ENCODE data around the gene DIPK1B.
"Not testable (repeated sequence)": the region's sequence is repeated elsewhere in the genome, so short reads cannot be mapped to it uniquely, and the experiment has no call there.

The DIPK1B gene

DNA sequence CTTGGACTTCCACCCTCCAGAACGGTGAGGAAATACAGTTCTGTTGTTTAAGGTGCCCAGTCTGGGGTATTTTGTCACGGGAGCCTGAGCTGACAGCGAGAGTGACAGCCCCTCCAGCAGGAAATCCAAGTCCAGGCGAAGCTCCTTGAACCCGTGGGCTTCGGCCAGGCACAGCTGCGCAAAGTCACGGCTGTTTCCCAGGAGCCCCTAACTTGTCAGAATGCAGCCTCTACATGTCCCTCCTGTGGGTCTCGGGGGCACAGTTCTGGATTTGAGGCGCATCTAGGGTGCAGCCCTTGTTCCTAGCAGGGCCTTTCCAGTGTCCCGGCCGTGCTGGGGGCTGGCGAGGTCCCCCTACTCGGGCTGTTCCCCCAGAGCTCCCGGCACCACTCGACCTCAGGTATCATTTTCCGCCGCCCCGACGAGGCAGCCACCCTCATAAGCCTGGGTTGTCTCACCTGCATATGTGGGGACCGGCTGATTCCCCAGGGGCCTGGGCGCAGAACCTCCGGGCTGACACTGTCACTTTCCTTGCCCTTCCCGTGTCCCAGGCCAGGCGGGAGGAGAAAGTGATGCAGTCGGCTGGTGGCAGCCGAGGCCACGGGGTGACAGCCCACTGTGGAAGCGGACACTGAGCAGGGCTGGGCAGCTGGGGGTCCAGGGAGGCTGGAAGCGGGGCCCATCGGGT, 41.1 kb downstream of the DIPK1B start:
- TF ChIP-seq, protein P1, sequence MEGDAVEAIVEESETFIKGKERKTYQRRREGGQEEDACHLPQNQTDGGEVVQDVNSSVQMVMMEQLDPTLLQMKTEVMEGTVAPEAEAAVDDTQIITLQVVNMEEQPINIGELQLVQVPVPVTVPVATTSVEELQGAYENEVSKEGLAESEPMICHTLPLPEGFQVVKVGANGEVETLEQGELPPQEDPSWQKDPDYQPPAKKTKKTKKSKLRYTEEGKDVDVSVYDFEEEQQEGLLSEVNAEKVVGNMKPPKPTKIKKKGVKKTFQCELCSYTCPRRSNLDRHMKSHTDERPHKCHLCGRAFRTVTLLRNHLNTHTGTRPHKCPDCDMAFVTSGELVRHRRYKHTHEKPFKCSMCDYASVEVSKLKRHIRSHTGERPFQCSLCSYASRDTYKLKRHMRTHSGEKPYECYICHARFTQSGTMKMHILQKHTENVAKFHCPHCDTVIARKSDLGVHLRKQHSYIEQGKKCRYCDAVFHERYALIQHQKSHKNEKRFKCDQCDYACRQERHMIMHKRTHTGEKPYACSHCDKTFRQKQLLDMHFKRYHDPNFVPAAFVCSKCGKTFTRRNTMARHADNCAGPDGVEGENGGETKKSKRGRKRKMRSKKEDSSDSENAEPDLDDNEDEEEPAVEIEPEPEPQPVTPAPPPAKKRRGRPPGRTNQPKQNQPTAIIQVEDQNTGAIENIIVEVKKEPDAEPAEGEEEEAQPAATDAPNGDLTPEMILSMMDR (IDR thresholded peaks at IDR 0.05; ENCODE audit: low read depth, low read length) = no peak
- no peak for DNase-seq (ENCODE audit: low read depth, low spot score)
- no peak overlapping the region for H3K4me3 ChIP-seq (ENCODE audit: low read depth, low read length)
- in situ Hi-C loops (cut with HindIII; ENCODE audit: low sequenced_read_pairs) = no loop called here

DNA sequence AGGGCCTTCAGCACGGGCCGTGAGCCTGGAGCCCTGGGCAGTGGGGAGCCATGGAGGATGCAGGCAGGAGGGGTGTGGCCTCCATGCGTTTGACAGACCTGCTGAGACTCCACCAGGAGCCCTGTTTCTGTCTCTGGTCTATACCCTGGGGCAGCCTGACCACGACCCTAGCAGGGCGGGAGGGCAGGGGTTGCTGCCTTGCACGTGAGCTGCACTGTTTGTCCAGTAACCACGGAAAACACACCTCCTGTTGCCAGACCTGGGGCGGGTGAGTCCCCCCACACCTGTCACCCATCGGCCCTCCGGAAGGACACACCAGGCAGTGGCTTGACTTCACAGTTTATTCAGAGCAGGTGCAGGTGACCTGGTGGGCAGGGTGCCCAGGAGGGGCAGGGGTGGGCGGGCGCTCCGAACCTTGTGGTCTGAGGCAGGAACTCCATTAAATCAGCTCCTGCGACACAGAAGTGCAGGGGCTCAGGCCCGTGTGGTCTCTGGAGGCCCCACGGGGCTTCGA, 41.7 kb downstream of the DIPK1B start:
- no peak for DNase-seq (ENCODE audit: low read depth, low spot score)
- in situ Hi-C loops (cut with HindIII; ENCODE audit: low sequenced_read_pairs) = no loop called here
- no peak overlapping the region for H3K4me3 ChIP-seq (ENCODE audit: low read depth, low read length)
- TF ChIP-seq, protein P1 (IDR thresholded peaks at IDR 0.05; ENCODE audit: low read depth, low read length) = no peak

DNA sequence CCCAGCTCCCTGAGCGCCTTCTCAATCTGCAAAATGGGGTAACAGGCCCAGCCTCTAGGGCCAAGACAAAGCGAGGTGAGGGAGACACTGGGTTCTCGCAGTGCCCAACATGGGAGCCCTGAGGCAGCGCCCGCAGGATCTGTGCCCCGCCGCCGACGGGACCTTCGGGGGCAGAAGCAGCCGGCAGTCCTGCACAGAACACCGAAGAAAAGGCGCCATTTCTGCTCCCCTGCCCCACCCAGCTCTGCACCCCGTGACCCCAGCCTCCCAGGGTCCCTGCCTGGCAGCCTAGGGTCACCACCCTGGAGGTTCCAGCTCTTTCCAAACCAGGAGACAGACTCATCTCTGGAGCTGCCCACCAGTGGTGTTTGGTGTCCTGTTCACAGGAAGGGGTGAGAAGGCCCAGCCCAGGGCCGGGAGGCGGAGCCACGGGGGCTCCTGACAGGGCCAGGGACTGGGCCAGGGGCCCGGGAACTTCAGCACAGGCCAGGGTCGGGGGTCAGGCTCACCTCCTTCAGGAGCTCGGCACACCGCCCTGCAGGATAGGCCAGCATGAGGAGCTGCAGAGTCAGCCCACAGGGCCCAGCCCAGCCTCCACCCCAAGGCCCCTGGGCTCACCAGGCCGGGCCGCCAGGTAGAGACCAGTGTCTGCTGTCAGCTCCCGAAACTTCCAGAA, 42.4 kb downstream of the DIPK1B start:
- TF ChIP-seq, protein P1 (IDR thresholded peaks at IDR 0.05; ENCODE audit: low read depth, low read length) = no peak
- in situ Hi-C loops (cut with HindIII; ENCODE audit: low sequenced_read_pairs) = no loop called here
- DNase-seq (ENCODE audit: low read depth, low spot score) = no peak
- no peak overlapping the region for H3K4me3 ChIP-seq (ENCODE audit: low read depth, low read length)

DNA sequence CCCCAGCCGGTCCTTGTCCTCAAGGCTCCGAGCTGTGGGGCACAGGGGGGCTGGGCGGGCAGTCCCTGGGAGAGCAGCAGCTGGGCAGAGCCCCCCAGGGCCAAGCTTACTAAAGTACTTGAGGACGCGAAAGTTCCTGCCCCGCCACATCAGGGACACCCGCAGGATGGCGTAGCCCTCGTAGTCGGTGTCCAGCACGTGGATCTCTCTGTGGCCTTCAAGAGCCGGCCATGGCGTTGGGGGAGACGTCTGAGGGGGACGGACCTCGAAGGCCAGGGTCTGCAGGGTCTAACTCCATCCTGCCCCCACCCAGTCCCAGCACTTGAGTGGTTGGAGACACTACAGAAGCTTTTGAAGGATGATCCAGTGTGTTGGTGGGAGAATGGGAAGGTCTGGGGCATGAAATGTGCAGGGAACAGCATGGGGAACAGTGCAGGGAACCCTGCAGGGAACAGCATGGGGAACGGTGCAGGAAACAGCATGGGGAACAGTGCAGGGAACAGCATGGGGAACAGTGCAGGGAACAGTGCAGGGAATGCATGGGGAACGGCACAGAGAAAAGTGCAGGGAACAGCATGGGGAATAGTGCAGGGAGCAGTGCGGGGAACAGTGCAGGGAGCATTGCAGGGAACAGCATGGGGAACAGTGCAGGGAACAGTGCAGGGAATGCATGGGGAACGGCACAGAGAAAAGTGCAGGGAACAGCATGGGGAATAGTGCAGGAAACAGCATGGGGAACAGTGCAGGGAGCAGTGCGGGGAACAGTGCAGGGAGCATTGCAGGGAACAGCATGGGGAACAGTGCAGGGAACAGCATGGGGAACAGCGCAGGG, 43.1 kb downstream of the DIPK1B start:
- in situ Hi-C loops (cut with HindIII; ENCODE audit: low sequenced_read_pairs); DNase-seq (ENCODE audit: low read depth, low spot score); H3K4me3 ChIP-seq (ENCODE audit: low read depth, low read length): not testable (repeated sequence)

DNA sequence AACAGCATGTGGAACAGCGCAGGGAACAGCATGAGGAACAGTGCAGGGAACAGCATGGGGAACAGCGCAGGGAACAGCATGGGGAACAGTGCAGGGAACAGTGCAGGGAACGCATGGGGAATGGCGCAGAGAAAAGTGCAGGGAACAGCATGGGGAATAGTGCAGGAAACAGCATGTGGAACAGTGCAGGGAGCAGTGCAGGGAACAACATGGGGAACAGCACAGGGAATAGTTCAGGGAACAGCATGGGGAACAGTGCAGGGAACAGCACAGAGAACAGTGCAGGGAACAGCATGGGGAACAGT, 43.7 kb downstream of the DIPK1B start:
- in situ Hi-C loops (cut with HindIII; ENCODE audit: low sequenced_read_pairs) = no loop called here
- no peak for DNase-seq (ENCODE audit: low read depth, low spot score)
- TF ChIP-seq, protein P1 (IDR thresholded peaks at IDR 0.05; ENCODE audit: low read depth, low read length) = no peak
- no peak overlapping the region for H3K4me3 ChIP-seq (ENCODE audit: low read depth, low read length)

DNA sequence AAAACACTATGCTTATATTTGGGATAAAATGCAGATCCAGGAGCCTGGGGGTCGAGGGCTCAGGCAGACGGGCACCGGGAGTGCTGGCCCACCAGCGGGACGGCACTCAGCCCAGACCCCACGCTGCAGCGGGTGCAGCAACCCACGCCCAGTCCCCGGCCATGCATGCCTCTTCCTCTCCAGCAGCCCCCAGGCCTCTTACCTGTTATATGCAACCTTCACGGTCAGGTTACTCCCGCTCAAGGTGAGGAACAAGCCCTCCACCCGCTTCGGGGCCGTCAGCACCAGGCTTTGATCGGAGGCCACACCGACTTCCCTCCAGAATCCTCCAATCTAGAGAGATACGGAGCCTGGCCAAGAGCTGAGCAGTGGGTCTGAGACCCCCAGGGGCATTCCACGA, 44.5 kb downstream of the DIPK1B start:
- in situ Hi-C loops (cut with HindIII; ENCODE audit: low sequenced_read_pairs) = no loop called here
- no peak overlapping the region for H3K4me3 ChIP-seq (ENCODE audit: low read depth, low read length)

More for the DNA sequence above, 44.5 kb downstream of the DIPK1B start:
- no peak for DNase-seq (ENCODE audit: low read depth, low spot score)
- TF ChIP-seq, protein P1 (IDR thresholded peaks at IDR 0.05; ENCODE audit: low read depth, low read length) = no peak

Data from astrocyte of the spinal cord (primary cell).